Activated gamma-delta T cell treated with anti-CD3 and anti-CD28 coated beads, Interleukin-2, amount 50 U/mL, for 16 hours (primary cell): ENCODE data around the gene GIT2.
"Not testable (repeated sequence)": the region's sequence is repeated elsewhere in the genome, so short reads cannot be mapped to it uniquely, and the experiment has no call there.

ENCODE experiments used
- DNase-seq: peaks from one replicate; pipeline ENCODE4 v3.0.0-alpha.2; 2020; ENCODE audit warnings: low read depth

GIT2 gene

DNA sequence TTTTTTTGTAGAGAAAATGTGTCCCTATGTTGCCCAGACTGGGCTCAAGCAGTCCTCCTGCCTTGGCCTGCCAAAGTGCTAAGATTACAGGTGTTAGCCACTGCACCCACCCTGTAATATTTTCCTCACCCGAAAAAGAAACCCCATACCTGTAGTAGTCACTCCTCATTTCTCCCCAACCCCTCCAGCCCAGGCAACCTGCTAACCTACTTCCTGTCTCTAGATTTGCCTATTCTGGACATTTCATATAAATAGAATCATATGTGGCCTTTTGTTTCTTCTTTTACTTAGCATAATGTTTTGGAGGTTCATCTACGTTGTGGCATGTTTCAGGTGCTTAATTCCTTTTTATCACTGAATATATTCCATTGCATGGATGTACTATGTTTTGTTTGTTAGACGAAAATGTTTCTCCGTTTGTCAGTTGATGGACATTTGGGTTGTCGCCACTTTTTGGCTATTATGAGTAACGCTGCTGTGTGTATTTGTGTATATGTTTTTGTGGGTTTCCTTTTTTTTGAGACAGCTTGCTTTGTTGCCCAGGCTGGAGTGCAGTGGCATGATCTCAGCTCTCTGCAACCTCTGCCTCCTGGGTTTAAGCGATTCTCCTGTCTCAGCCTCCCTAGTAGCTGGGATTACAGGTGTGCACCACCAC, 9.3 kb upstream of the GIT2 start:
- DNase-seq = no peak

DNA sequence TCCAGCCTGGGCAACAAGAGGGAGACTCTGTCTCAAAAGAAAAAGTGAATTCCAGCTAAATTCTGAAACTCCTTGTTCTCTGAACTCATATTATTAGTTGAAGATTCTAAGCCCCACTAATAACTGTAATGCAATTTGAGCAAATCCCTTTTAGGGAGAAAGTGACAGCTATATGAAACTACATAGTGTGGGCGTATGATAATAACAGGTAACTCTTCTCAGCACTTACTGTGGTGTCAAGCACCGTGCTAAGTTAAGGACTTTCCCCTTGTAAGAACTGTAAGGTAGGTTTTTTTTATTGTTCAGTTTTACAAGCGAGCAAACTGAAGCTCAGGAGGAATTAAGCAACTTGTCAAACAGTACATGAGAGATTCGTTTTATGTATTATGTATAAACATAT, 8.4 kb upstream of the GIT2 start:
- DNase-seq = no peak

DNA sequence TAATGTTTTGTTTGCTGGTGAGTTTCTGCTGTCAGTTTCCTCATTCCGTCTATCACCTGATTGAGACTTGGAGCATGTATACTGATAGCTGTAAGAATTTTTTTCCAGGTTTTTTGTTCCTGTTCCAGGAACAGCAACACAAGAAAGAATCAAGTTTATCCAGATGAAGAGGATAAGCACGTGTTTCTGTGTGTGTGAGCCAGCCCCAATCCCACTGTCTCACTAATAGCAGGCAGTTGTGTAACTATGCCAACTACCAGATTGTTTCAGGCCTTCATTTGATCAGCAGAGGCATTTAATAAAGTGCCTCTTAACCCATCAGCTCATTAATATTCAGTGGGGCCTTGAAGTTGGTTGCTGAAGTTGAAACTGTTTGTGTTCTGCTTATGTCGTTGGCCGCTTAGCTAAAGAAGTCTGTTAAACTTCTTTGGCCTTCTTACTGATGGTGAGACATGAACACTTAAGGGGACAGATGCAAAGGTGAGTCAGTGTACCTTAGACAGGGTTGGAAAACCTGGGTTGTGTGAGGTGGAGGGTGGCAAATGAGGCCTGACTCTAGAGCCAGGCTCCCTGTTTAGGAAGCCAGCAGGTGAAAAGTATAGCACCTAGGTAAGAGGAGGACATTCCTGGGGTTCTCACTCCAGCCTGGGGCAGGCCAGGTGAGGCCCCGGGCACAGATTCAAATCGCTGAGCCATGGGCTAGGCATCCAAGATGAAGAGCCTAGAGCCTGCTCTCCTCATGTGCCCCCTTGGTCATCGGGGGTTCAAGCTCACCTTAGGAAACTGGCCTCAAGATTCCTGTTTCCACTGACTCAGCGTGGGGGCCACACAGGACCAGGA, 6.7 kb upstream of the GIT2 start:
- DNase-seq = no peak

DNA sequence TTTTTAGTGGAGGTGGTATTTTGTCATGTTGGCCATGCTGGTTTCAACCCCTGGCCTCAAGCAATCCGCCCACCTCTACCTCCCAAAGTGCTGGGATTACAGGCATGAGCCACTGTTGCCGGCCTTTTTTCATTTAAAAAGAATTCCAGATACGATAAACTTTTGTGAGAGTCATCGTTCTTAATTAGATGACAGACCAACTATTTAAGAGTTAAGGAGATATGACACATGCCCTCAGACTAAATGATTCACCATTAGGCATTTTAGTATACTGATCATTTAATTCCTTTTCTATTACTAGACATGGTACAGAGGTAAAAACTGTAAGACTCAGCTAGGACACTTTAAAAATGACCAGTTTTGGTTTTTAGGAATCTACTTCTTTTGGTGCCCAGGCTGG, 5.4 kb upstream of the GIT2 start:
- DNase-seq = no peak

DNA sequence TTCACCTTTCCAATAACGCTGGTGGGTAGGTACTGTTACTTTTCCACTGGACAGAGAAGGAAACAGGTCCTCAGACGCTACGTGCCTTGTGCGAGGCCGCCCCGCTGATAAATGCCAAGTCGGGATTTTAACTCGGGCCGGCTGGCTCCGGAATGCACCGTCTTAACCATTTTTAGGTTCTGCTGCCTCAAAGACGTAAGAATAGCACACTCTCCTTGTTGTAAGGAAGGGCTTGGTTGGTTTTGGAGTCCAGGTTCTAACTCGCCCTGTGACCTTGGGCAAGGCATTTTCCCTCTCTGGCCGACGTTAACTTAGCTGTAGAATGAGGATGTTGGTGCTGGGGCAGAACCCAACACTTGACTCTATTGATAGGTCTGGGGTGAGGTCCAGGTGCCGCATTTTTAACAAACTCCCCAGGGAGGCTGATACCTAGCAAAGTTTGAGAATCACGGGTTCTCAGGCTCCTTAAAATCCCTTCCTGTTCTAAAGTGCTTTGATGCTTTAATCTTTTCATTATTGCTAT, 3.9 kb upstream of the GIT2 start:
- no peak for DNase-seq

DNA sequence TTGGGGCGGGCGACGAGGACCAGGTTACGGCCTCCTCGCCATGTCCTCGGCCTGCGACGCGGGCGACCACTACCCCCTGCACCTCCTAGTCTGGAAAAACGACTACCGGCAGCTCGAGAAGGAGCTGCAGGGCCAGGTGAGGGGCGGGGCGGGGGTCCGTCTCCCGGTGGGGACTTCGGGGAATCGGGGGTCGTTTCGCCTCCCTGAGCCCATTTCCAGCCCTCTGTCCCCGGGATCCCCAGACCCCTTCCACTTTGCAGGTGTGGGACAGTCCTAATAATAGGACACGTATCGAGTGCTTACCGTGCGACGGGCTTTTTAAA, 3.4 kb upstream of the GIT2 start:
- DNase-seq = no peak

DNA sequence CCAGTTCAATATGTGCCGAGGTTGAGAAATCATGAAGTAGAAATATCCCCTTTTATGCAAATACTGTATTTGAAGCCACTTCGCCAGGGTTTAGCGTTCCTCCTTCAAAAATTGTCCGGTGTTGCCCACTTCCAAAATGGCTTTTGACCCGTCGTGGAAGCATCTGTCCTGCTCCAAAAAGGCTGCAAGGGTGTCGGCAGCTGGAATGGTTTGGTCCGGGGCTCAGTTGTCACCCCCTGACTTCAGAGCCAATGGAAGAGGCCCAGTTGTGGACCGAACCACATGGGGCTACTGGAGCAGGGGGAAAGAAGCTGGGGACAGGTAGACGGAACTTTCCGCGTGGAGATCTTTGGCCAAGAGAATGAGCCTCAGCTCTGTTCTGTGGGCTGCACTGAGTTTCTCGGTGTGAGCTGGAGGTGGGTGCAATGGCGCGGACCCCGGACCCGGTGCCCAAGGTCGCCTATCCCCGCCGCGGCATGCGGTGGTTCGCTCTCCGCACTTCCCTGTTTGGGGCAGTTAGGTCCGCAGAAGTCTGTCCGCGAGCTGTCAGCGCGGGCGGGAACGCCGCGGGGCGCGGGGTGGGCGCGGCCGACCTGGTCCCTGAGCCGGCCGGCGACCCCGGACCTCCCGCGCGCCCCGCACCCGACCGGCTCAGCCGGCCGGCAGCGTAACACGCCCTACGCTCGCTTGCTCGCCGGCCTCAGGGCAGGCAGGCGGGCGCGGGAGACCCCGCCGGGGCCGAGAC, 2.9 kb upstream of the GIT2 start, which contains the start of gene ANKRD13A:
Gene ANKRD13A, plus strand, starts transcription at position 527 of the 745 bp plus-strand sequence. CDS start 259 bp downstream, outside the sequence.
- peak; percentile 81 for DNase-seq

DNA sequence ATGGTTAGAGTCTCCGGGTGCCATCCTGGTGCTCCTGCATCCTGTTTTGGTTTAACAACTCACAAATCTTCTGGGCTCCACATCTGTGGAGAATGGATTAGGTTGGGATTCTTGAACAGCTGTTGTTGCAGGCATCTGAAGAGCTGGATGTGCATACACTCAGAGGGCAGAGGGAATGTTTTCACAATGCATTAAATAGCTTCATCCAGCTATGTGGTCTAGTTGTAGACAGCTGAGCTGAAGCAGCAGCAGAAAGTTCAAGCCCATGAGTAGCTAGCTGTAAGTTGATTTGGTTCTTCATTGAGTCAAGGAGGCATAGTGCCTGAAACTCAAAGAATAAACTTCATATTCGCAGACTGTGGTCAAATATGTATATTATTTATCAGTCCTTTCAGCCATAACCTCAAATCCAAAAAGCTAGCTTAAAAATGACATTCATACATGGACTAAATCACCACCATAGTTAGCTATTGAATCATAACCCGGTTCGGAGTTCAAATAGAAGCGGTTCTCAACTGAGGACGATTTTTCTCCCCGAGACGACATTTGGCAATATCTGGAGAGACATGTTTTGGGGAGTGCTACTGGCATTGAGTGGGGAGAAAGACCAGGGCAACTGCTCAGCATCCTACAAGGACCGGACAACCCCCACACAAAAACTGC, 2.2 kb upstream of the GIT2 start:
- DNase-seq = no peak

DNA sequence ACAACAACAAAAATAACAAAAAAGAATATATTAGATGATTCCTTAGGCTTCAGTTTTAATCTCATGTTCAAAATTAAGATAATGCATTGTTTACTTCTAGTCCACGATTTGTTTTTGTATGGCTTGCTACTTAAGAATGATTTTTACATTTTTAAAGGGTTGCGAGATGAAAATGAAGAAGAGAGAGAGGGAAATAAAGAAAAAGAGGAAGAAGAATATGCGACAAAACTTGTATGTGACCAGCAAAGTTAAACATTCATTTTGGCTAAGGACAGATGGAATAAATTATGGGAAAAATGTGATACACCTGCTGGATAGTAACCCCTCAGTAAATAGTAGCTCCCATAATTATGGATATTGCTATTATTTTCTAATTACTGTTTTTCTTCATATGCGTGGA, 1.2 kb upstream of the GIT2 start:
- DNase-seq = no peak

DNA sequence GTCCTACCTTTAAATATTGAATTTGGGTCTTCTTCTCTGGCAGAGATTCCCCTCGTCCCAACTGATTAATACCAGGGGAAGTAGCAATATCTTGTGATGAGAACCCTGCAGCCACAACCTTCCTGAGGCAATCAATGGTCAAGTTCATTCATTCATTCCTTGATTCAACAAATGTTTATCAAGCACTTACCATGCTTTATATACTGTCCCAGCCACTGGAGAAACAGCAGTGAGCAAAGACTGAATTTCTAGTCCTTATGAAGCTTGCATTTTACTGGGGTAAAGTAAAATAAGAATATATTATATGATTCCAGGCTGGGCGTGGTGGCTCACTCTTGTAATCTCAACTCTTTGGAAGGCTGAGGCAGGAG, 300 bp upstream of the GIT2 start:
- DNase-seq = no peak

DNA sequence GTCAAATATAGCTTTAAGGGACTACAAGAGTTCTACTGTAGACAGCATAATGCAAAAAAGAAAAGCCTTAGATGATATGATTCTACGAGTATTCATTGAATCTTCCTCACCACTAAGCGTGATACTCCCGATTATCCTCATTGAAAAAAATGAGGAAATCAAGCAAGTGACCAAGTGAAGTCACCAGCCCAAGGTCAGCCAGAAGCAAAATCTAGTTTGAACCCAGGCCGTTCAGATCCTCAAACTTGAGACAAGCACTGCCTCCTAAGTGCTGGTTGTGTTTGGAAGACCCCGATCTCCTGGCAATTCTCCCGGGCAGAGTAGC, 845 bp downstream of the GIT2 start:
- DNase-seq = no peak

DNA sequence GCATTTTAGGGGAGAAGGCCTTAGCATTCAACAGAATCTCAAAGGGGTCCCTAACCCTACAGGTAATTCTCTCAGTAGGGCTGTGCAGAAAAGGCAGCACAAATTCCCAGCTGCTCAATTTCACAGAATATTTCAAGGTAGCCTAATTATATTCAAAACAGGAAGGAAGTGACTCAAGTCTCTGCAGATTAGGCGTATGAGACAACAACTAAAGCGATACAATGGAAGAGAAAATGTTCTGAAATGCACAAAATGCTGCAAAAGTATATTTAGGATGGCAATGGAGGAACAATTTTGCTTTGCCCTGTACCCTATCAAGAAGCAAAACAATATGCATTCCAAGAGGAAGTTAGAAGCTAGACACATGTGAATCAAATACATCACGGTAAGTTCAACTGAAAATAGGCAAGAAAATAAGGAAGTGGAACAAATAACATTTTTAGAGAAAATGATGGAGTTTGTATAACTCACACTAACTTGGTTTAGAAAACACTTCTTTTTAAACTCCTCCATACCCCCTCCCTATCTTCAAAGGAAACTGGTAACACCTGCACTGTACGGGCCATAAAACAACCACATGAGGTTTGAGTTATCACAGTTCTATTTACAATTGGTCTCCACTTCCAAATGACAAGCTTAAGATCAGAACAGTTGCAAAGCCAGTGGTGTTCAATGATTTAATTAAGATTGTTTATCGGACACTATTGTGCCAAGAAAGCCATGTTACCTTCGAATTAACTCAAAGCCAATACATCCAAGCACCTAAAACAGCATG, 1.6 kb downstream of the GIT2 start:
- no peak for DNase-seq

DNA sequence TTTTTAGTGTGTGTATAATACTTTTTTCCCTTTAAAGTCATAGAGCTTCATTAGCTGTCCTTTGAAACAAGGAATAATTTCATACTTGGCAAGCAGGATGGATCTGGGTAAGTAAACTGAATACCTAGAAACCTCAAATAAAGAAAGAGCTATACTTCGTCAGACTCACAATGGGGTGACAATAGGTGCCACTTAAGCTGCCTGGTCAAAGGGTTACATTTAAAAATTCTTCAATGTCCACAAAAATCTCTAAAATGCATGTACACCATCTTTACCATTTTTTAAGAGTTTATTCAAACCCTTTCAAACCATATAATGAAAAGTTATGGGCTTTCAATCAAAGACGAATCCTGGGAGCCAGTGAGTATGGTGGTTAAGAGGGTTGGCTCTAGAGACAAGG, 3.1 kb downstream of the GIT2 start:
- no peak for DNase-seq

DNA sequence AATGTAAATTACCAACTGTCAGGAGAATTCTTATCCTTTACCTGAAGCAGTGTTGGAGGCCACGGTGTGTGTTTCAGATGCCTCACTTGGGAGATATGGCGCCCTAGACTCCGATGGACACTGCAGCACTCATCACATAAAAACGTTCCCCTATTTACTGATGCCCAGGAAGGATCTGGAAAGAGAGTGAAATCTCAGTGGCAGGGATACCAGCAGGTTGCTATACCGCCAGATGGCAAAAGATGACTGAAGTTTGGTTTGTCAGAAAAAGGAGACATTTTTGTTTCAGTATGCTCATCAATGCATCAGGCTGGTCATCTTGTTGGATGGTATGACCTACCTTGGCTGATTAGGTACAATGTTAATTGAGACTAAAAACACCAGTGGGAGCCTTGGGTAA, 4.6 kb downstream of the GIT2 start:
- no peak for DNase-seq

DNA sequence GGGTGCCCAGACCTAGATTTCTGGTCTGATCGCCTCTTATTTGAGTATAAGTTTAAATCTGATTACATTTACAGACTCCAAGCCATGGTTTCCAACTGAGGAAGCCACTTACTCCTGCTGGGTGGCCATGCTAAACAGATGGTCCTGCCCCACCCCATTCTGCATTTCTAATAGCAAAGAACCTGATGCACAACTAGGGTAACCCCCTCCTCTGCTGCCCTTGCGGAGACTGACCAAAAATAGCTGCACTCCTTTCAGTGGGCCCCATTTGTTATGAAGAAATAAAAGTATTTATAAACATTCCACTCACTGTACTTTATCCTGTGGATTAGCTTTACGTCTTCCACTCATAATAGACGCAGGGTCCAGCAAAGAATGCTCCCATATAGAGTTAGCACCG, 6.8 kb downstream of the GIT2 start:
- no peak for DNase-seq

DNA sequence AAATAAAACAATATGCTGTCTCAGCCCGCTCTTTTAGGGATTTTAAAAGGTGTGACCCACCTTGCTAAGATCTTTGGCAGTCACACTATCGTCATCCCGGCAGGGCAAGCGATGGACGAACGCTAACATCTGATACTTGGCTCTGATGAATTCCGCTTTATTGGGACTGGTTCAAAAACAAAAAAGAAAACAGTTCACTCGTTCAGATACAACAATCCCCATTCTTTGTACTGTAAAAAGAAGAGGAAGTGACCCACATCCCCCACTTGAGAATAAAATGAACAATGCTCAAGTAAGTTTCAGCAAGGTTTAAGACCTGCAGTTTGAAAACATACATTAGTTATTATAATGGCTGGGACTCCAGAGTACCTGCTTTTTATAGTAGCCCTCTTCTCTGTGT, 7.3 kb downstream of the GIT2 start:
- DNase-seq = no peak

DNA sequence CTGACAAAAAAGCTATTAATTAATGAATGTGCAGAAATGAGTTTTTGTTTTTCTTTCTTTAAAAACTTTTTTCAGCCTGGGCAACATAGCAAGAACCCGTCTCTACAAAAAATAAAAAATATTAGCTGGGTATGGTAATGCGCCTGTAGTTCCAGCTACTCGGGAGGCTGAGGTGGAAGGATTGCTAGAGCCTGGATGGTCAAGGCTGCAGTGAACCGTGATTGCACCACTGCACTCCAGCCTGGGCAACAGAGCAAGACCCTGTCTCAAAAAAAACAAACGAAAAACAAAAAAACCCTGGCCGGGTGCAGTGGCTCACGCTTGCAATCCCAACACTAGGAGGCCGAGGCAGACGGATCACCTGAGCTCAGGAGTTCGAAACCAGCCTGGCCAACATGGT, 7.9 kb downstream of the GIT2 start:
- DNase-seq = no peak

DNA sequence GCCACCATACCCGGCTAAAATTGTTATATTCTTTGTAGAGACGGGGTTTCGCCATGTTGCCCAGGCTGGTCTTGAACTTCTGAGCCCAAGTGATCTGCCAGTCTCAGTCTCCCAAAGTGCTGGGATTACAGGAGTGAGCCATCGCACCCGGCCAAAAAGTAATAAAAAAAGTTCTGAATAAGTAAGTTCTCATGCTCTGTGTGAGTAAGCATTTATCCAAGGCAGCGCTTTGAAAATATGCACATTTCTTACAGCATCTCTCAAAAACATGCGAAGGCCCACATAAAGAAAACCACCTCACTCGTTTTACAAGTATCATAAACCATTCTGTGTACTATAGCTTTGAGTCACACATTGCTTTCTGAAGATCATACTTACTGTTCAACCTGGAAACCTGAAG, 8.6 kb downstream of the GIT2 start:
- DNase-seq = no peak

DNA sequence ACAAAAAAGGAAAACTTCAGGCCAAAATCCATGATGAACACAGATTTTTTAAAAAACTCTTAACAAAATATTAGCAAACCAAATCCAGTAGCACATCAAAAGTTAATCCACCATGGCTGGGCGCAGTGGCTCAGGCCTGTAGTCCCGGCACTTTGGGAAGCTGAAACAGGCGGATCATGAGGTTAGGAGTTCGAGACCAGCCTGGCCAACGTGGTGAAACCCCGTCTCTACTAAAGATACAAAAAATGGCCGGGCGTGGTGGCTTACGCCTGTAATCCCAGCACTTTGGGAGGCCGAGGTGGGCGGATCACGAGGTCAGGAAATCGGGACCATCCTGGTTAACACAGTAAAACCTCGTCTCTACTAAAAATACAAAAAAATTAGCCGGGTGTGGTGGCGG, 9.9 kb downstream of the GIT2 start:
- not testable (repeated sequence) for DNase-seq

DNA sequence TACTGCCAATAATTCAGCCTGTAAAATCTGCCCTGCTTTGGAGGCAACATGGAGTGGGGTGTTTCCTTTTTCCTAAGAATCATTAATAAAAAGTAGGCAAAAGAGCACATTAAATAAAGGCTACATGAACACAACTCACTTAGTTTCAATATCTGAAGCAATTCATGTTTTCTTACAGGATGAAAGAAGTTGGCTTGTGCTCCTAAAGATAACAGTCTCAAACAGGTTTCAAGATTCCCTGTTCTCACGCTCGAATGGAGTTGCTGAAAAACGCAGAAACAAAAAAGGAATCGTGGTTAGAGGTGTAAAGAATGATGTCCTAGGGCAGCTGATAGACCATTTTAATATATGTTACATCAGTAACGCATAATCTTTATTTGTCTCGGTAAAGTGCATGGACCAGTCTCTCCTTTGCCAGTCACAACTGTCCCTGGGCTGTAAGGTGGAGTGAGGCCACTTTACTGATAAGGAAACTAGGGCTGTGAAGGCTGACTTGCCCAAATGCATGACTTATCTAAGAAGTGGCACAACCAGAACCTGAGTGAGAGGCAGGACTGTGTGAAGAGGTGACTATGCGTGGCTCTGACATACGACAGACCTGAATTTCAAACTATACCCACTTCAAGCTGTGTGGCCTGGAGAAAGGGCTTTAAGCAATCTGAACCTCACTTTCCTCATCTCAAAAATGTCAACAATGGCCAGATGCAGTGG, 12.6 kb downstream of the GIT2 start:
- no peak for DNase-seq

DNA sequence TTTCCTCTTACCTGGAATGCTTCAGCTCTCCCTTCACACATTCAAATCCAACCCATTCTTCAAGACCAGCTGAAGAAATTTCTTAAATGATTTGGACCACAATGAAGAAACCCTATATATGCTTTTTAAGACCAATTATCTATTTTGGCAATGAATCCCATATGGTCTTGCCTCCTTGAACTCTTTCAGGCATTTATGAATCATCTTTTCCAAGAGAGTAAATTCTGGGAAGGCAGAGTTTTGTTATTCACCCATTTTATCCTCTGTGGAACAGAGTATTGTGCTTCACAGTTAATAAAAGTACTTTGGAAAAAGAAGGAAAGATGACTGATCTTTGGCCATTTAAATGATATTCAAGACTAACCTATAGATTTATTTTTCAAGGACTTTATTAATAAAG, 14.0 kb downstream of the GIT2 start:
- DNase-seq = no peak
